IMR-90 (cell line): ENCODE results near the gene SLC6A7.

Experiments used
- CTCF ChIP-seq: conservative IDR thresholded peaks from 2 replicates; pipeline ENCODE4 v1.5.1; 2012; ENCODE audit warnings: mild to moderate bottlenecking, low read depth, low read length, improper control_type of control experiment
- FOS ChIP-seq: fragments of 150-350 bp; IDR thresholded peaks from 2 replicates; pipeline ENCODE4 v1.6.1; 2016; ENCODE audit warnings: low read depth, low read length
- MAZ ChIP-seq: IDR thresholded peaks from 2 replicates; pipeline ENCODE4 v1.6.1; 2012; ENCODE audit warnings: low read depth, mild to moderate bottlenecking, low read length, improper control_type of control experiment, moderate library complexity, borderline replicate concordance
- NFE2L2 ChIP-seq: fragments of 150-350 bp; IDR thresholded peaks from 2 replicates; pipeline ENCODE4 v1.6.1; 2016; ENCODE audit warnings: low read depth, mild to moderate bottlenecking, low read length
- POLR2A ChIP-seq: IDR thresholded peaks from 2 replicates; pipeline ENCODE4 v1.6.1; 2012; ENCODE audit warnings: mild to moderate bottlenecking, low read depth, low read length
- USF2 ChIP-seq: fragments of 150-350 bp; IDR thresholded peaks from 2 replicates; pipeline ENCODE4 v1.6.1; 2017; ENCODE audit warnings: mild to moderate bottlenecking, antibody characterized with exemption, low read length, low read depth

GRCh38 chr5:150186137-150186536 is 3.7 kb upstream of the SLC6A7 start:
- TF ChIP-seq NFE2L2 (no peak), POLR2A (no peak), CTCF (no peak), FOS (no peak), USF2 (no peak), MAZ (no peak)
